ENCODE results near the gene DYNC1H1. TPM values are rescaled to one million over a fixed set of nuclear protein-coding genes. Genes with fewer than 3 reads are reported as not detected.
A peak's percentile ranks its signal among the peaks of the same experiment; 100 is the strongest.

DYNC1H1 gene
- total RNA-seq, 2 donors from 2014 or later: 319 to 383 TPM

DNA sequence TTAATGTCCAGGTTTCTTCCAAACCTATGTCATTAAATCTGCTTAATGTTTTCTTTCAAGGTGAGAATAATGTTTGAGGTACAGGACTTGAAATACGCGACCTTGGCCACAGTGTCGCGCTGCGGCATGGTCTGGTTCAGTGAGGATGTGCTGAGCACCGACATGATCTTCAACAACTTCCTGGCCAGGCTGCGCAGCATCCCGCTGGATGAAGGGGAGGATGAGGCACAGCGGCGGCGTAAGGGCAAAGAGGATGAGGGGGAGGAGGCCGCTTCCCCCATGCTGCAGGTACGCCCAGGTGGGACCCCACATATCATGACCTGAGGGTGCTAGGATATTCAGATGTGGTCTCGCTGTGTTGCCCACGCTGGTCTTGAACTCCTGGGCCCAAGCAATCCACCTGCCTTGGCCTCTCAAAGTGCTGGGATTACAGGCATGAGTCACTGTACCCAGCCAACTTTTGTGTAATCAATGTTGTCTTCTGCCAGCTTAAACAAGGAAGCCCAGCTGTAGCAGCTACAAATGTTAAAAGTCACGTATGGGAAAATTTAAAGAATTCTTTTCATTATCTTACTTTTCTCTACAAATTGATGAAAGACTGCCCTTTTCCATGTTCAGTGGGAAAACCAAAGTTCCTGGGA, 50.8 kb downstream of the DYNC1H1 start:
- H3K9me3 Mint-ChIP-seq: no peaks in the 10 kb centered on the region
- no peaks in the 10 kb centered on the region for H3K27me3 Mint-ChIP-seq
- no peak overlapping the region for H3K4me3 Mint-ChIP-seq
- H3K36me3 Mint-ChIP-seq (ENCODE audit: low read depth): peaks cover 100% of the 10 kb centered on the region
- H3K4me1 Mint-ChIP-seq: peaks cover 7% of the 10 kb centered on the region
- no peak for ATAC-seq (replicated peaks)
- no peak overlapping the region for H3K27ac Mint-ChIP-seq

DNA sequence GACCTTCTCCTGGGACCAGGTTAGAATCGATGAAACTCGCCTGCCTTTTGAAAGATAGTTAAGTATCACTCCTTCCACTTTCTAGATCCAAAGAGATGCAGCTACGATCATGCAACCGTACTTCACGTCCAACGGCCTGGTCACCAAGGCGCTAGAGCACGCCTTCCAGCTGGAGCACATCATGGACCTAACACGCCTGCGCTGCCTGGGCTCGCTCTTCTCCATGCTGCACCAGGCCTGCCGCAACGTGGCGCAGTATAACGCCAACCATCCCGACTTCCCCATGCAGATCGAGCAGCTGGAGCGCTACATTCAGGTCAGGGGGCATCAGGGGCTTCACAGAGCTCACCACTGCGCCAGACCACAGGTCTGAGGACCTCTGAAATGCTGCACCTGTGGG, 51.4 kb downstream of the DYNC1H1 start:
- Mint-ChIP-seq H3K27me3 (no peaks in the 10 kb centered on the region), H3K4me1 (peaks cover 12% of the 10 kb centered on the region), H3K9me3 (no peaks in the 10 kb centered on the region), H3K36me3 (ENCODE audit: low read depth) (peaks cover 100% of the 10 kb centered on the region), H3K27ac (no peak overlapping the region), H3K4me3 (no peak overlapping the region)
- ATAC-seq (replicated peaks): no peak

DNA sequence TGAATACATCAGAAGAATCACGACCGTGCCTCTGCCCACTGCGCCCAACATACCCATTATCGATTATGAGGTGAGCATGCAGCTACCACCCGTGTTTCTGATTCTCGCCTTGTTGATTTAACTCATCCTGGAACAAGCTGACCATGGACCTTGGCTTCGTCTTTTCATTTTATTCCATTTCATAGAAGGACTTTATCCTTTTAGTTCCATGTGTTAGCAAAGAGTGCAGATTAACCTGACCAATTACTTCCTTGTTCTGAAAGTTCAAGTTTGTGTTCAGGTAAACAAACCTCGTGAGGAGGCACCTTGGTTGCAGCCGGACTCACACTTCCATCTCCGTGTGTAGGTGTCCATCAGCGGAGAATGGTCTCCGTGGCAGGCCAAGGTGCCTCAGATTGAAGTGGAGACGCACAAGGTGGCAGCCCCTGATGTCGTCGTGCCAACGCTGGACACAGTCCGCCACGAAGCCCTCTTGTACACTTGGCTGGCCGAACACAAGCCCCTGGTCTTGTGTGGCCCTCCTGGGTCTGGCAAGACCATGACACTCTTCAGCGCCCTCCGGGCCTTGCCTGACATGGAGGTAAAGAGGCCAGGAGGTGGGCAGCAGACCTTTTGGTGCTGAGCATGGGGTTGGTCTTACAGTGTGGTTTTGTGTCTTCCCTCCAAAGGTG, 52.2 kb downstream of the DYNC1H1 start:
- Mint-ChIP-seq H3K36me3 (ENCODE audit: low read depth) (peaks cover 100% of the 10 kb centered on the region), H3K4me3 (no peak overlapping the region), H3K27ac (no peak overlapping the region), H3K9me3 (no peaks in the 10 kb centered on the region), H3K4me1 (peaks cover 12% of the 10 kb centered on the region), H3K27me3 (no peaks in the 10 kb centered on the region)
- no peak for ATAC-seq (replicated peaks)

DNA sequence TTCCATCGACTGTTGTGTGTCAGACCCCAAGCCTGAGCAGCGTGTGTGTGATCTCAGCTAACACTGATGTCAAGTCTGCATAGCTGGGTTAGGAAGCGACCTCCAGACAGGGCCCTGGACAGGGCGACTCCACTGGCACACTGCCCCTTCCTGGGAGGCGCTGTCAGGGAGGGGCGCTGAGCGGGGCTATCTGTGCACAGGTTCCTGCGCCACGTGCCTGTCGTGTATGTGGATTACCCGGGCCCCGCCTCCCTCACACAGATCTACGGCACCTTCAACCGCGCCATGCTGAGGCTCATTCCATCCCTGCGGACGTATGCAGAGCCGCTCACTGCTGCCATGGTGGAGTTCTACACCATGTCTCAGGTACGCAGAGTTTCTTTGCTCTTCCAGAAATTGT, 53.9 kb downstream of the DYNC1H1 start:
- H3K9me3 Mint-ChIP-seq: no peaks in the 10 kb centered on the region
- peaks cover 12% of the 10 kb centered on the region for H3K4me1 Mint-ChIP-seq
- peaks cover 100% of the 10 kb centered on the region for H3K36me3 Mint-ChIP-seq (ENCODE audit: low read depth)
- no peak overlapping the region for H3K27ac Mint-ChIP-seq
- no peak overlapping the region for H3K4me3 Mint-ChIP-seq
- no peak for ATAC-seq (replicated peaks)
- H3K27me3 Mint-ChIP-seq: no peaks in the 10 kb centered on the region

DNA sequence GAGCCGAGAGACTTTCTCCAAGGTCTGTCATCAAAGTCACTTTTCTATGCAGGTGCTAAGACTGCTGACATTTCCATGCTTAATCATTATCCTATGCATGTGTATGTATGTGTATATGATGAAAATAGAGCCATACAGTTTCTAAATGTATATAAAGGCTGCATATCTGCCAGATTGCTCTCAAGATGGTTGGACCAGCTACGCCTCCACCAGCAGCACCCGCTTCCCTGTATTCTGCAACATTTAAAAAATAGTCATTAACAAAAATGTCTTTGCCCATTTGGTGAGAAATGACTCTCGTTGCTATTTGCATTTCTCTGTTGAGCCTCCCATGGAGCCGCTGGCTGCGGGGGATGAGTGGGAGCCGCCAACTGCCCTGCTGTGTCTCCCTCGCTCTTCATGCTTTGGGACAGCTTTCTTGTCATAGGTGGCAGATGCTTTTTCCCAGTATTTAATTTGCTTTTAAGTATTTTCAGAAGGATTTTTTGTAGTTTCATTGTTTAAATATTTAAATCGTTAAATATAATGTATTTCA, 54.7 kb downstream of the DYNC1H1 start:
- ATAC-seq (replicated peaks): no peak
- H3K36me3 Mint-ChIP-seq (ENCODE audit: low read depth): peaks cover 100% of the 10 kb centered on the region
- no peaks in the 10 kb centered on the region for H3K27me3 Mint-ChIP-seq
- H3K4me3 Mint-ChIP-seq: no peak overlapping the region
- H3K4me1 Mint-ChIP-seq: peaks cover 12% of the 10 kb centered on the region
- H3K9me3 Mint-ChIP-seq: no peaks in the 10 kb centered on the region
- peak overlapping the region; percentile 89 for H3K27ac Mint-ChIP-seq

DNA sequence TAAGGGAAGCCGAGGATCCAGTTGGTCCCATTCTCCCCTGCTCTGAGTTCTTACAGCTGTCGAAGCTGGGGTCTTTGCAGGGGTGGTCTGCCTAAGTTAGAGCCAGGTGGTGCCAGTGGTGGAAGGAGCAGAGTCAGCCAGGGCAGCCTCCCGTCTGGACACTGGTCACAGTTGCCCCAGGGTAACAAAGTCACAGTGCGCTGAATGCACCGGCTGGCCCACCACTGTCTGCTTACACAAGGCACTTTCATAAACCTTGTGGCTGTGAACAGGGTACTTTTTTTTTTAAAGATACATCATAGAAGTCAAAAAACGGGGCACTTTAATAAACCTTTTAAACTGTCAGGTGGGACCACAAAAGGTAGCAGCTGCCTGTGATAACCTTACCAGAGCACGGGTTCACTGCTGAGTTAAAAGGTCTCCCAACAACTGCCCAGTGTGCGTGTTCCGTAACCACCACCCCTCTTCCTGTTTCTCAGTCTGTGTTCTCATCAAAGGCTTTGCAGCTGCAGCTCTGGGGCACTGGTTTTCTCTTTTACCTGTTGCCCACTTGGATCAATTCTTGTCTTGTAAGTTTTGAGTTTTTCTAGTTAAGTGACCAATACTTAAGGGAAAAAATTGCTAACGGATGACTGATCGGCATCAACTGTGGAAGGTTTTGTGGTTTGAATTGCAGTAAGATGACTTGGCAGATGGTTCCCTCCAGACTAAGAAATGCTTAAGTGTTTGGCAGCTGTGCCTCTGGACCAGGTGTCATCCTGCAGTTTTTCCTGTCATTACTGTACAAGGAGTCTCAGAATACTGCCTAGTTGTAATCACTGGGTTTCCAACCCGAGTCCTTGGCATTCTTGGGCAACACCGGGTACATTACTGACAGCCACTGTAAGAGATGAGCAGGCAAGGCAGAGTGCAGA, 55.9 kb downstream of the DYNC1H1 start:
- Mint-ChIP-seq H3K9me3 (no peaks in the 10 kb centered on the region), H3K36me3 (ENCODE audit: low read depth) (peaks cover 96% of the 10 kb centered on the region), H3K27me3 (no peaks in the 10 kb centered on the region), H3K27ac (peak overlapping the region; percentile 89), H3K4me3 (peak overlapping the region; percentile 48), H3K4me1 (peaks cover 12% of the 10 kb centered on the region)
- peak; percentile 90 for ATAC-seq (replicated peaks)

DNA sequence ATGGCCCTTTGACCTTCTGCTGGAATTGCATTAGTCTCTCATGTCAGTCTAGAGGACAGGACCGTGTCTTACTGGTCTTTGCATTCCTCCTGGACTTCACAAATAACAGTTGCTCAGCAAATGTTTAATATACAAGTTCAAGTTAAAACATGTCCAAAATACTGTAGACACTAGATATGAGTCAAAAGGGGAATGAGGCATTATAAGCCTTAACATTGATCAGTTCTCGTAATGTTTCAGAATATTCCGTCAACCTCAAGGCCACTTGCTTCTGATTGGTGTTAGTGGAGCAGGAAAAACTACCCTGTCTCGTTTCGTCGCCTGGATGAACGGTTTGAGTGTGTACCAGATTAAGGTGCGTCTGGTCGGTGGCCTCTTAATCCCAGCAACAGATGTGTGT, 62.6 kb downstream of the DYNC1H1 start:
- Mint-ChIP-seq H3K36me3 (ENCODE audit: low read depth) (peaks cover 94% of the 10 kb centered on the region), H3K4me1 (peaks cover 4% of the 10 kb centered on the region), H3K9me3 (no peaks in the 10 kb centered on the region), H3K4me3 (no peak overlapping the region), H3K27ac (peak overlapping the region; percentile 80), H3K27me3 (no peaks in the 10 kb centered on the region)
- no peak for ATAC-seq (replicated peaks)

DNA sequence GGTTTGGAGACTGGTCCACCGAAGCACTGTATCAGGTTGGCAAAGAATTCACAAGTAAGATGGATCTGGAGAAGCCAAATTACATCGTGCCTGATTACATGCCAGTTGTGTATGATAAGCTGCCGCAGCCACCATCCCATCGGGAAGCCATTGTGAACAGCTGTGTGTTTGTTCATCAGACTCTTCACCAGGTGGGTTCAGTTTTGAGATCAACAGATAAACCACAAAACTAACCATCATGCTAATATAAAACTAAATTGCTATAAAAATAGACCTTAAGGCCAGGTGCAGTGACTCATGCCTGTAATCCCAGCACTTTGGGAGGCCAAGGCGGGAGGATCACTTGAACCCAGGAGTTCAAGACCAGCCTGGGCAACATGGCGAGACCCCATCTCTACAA, 63.6 kb downstream of the DYNC1H1 start:
- Mint-ChIP-seq H3K27me3 (no peaks in the 10 kb centered on the region), H3K4me1 (peaks cover 4% of the 10 kb centered on the region), H3K9me3 (no peaks in the 10 kb centered on the region), H3K27ac (no peak overlapping the region), H3K36me3 (ENCODE audit: low read depth) (peaks cover 94% of the 10 kb centered on the region), H3K4me3 (no peak overlapping the region)
- ATAC-seq (replicated peaks): no peak

DNA sequence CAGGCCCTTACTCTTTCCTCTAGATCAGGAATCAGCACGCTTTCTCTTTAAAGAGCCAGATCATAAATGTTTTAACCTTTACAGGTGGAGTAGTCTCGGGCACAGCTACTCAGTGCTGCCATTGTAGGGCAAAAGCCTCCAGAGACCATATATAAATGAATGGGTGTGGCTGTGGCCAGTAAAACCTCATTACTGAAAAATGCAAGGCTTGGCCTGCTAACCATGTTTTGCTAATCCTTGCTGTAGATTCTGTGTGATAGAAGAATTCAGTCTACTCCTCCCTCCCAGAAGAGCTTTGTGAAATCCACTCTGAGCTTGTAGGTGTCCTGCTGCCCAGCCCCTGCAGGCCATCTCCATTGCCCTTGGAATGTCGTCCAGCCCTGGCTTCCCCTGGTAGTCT, 64.4 kb downstream of the DYNC1H1 start:
- H3K27me3 Mint-ChIP-seq: no peaks in the 10 kb centered on the region
- peaks cover 94% of the 10 kb centered on the region for H3K36me3 Mint-ChIP-seq (ENCODE audit: low read depth)
- peak overlapping the region; percentile 74 for H3K27ac Mint-ChIP-seq
- ATAC-seq (replicated peaks): no peak
- peaks cover 4% of the 10 kb centered on the region for H3K4me1 Mint-ChIP-seq
- no peaks in the 10 kb centered on the region for H3K9me3 Mint-ChIP-seq
- H3K4me3 Mint-ChIP-seq: no peak overlapping the region

DNA sequence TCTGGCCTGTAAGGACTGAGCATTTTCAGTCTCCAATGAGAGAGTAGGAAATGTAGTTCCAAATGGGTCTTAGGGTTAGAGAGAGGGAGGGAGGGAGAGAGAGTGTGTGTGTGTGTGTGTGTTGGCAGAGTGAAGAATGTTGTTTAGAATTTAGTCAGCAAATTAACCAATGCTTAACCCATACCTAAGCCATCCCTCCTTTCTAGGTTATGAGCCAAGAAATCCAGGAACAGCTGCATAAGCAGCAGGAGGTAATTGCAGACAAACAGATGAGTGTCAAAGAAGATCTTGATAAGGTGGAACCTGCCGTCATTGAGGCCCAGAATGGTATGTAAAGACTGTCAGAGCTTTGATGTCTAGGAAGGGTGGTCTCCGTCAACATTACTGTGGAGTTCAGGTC, 65.6 kb downstream of the DYNC1H1 start:
- Mint-ChIP-seq H3K36me3 (ENCODE audit: low read depth) (peaks cover 98% of the 10 kb centered on the region), H3K9me3 (no peaks in the 10 kb centered on the region)

DNA sequence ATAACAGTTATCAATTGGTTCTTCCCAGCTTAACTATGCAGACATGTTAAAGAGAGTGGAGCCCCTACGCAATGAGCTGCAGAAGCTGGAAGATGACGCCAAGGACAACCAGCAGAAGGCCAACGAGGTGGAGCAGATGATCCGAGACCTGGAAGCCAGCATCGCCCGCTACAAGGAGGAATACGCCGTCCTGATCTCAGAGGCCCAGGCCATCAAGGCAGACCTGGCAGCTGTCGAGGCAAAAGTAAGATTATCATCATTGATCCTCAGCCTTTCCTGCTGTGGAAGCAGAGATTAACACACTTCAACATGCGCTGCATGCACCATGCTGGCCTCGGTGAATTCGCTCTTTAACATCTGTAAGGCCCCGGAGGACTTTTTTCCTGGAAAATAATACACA, 68.9 kb downstream of the DYNC1H1 start:
- Mint-ChIP-seq H3K27me3 (no peaks in the 10 kb centered on the region), H3K4me1 (no peaks in the 10 kb centered on the region), H3K36me3 (ENCODE audit: low read depth) (peaks cover 98% of the 10 kb centered on the region), H3K4me3 (no peak overlapping the region), H3K9me3 (no peaks in the 10 kb centered on the region), H3K27ac (no peak overlapping the region)
- ATAC-seq (replicated peaks): no peak

More for the DNA sequence above, 65.6 kb downstream of the DYNC1H1 start:
- Mint-ChIP-seq H3K4me1 (peaks cover 4% of the 10 kb centered on the region), H3K27me3 (no peaks in the 10 kb centered on the region), H3K27ac (peak overlapping the region; percentile 74), H3K4me3 (no peak overlapping the region)
- ATAC-seq (replicated peaks): no peak

DNA sequence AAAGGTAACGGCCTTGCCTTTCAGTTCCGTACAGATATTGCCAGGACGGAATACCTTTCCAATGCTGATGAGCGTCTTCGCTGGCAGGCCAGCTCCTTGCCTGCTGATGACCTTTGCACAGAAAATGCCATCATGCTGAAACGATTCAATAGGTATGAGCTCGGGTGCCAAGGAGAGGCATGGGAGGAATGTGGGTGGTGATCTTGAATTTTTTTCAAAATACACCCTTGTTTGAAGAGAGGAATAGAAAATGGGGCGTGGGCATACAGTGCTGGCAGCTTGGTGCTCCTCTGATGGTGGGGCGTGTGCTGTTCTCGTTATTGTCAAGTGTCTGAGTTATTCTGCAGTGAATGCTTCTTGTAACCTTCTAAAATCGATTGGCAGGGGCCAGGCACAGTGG, 69.9 kb downstream of the DYNC1H1 start:
- H3K4me1 Mint-ChIP-seq: no peaks in the 10 kb centered on the region
- H3K27me3 Mint-ChIP-seq: no peaks in the 10 kb centered on the region
- no peaks in the 10 kb centered on the region for H3K9me3 Mint-ChIP-seq
- H3K27ac Mint-ChIP-seq: peak overlapping the region; percentile 41
- peaks cover 98% of the 10 kb centered on the region for H3K36me3 Mint-ChIP-seq (ENCODE audit: low read depth)
- no peak for ATAC-seq (replicated peaks)
- no peak overlapping the region for H3K4me3 Mint-ChIP-seq

DNA sequence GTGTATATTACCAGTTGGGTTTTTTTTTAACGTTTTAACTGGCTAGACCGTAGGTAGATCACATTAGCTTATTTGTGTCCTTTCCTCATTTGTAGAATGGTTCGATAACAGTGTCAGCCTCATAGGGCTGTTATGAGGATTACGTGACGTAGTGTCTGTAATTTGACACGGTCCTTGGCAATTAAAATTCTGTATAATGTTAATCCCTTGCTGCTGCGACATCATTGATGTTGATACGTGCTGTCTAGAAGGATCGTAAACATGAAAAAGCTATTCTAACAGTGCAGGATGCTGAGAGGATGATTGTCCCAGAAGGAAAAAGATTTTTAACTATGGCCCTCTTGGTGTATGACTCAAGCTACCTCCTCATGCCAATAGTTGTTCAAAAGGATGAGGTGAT, 71.5 kb downstream of the DYNC1H1 start:
- Mint-ChIP-seq H3K27me3 (no peaks in the 10 kb centered on the region), H3K9me3 (no peaks in the 10 kb centered on the region), H3K27ac (no peak overlapping the region), H3K36me3 (ENCODE audit: low read depth) (peaks cover 98% of the 10 kb centered on the region), H3K4me1 (no peaks in the 10 kb centered on the region), H3K4me3 (no peak overlapping the region)
- no peak for ATAC-seq (replicated peaks)

DNA sequence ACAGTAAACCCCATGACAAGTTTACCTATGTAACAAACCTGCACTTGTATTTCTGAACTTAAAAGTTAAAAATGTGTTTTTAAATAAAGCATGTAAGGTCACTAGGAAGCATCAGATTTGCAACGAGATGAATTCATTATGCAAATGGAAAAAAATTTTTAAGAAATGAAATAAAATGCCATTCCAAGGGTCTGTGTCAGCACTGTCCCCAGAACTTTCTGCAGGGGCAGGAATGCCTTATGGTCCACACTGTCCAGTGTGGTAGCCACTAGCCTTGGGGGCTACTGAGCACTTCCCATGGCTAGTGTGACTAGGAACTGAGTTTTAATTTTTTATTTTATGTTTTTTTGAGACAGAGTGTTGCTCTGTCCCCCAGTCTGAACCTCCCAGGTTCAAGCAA, 73.3 kb downstream of the DYNC1H1 start:
- Mint-ChIP-seq H3K27me3 (no peaks in the 10 kb centered on the region), H3K27ac (no peak overlapping the region), H3K9me3 (no peaks in the 10 kb centered on the region), H3K36me3 (ENCODE audit: low read depth) (peaks cover 100% of the 10 kb centered on the region), H3K4me3 (no peak overlapping the region), H3K4me1 (no peaks in the 10 kb centered on the region)
- no peak for ATAC-seq (replicated peaks)
